B cell (primary cell): ENCODE measurements around the gene LRRN3. TPM values are rescaled to one million over a fixed set of nuclear protein-coding genes. Genes with fewer than 3 reads are reported as not detected.

ENCODE experiments used
- ATAC-seq: fragments of 200-7000 bp; cut with Tn5 transposase; one replicate; pipeline ENCODE4 v1.10.0; 2021; ENCODE audit warnings: low read depth, mild to moderate bottlenecking, moderate number of reproducible peaks, moderate library complexity
- CTCF ChIA-PET: fragments of 350-600 bp; sonication (Branson Sonifier 250); formaldehyde crosslinking; loops from one replicate; lab custom pipeline; 2021; ENCODE audit warnings: antibody characterized with exemption, inconsistent platforms; lab: Charles Lee
- POLR2A ChIA-PET: fragments of 350-600 bp; sonication (Branson Sonifier 250); formaldehyde crosslinking; loops from one replicate; lab custom pipeline; 2021; ENCODE audit warnings: antibody characterized with exemption; lab: Charles Lee
- DNase-seq: peaks from one replicate; pipeline ENCODE4 v3.0.0; 2013
- H2AFZ ChIP-seq: 2 replicates; pipeline ENCODE4 v1.6.1; 2012; ENCODE audit warnings: mild to moderate bottlenecking, low read depth, low read length; ENCODE audit not compliant: insufficient read depth, poor library complexity, severe bottlenecking
- H3K27ac ChIP-seq, 2 donors: 1 replicate in 1 of 2; 2 replicates in 1 of 2; pipeline ENCODE4 v1.5.1; 2012 to 2013; ENCODE audit warnings: low read length in 2 of 2, mild to moderate bottlenecking in 2 of 2, moderate library complexity in 1 of 2
- H3K27me3 ChIP-seq, 4 experiments: fragments of 200-600 bp in 1 of 4; sonication (generic) in 1 of 4; replicated peaks in 1 of 4; 1 replicate in 2 of 4; 2 replicates in 2 of 4; pipeline versions ENCODE4 v1.6.1 to v1.7.0; 2013 to 2016; ENCODE audit warnings: low read length in 3 of 4, mild to moderate bottlenecking in 2 of 4, mixed read lengths in 1 of 4, moderate library complexity in 1 of 4; ENCODE audit not compliant: insufficient read depth in 4 of 4, control insufficient read depth in 3 of 4; ENCODE audit errors: control extremely low read depth in 1 of 4
- H3K36me3 ChIP-seq, 2 experiments: replicated peaks in 1 of 2; 1 replicate in 1 of 2; 2 replicates in 1 of 2; pipeline versions ENCODE4 v1.6.1 to v1.7.1; 2013; ENCODE audit warnings: low read length in 1 of 2; ENCODE audit not compliant: insufficient read depth in 2 of 2, control insufficient read depth in 1 of 2; ENCODE audit errors: control extremely low read depth in 1 of 2, extremely low read depth in 1 of 2
- H3K4me1 ChIP-seq, 2 donors: fragments of 200-600 bp in 1 of 2; sonication (generic) in 1 of 2; 1 replicate in 1 of 2; 2 replicates in 1 of 2; pipeline versions ENCODE4 v1.5.1 to v1.6.1; 2013 to 2017; ENCODE audit warnings: low read length in 2 of 2; ENCODE audit not compliant: control insufficient read depth in 2 of 2, insufficient read depth in 2 of 2
- H3K4me2 ChIP-seq: replicated peaks from 2 replicates; pipeline ENCODE3; 2012; ENCODE audit warnings: mild to moderate bottlenecking, low read depth, low read length; ENCODE audit not compliant: poor library complexity, severe bottlenecking
- H3K4me3 ChIP-seq, 5 experiments: fragments of 200-600 bp in 1 of 5; sonication (generic) in 1 of 5; 1 replicate in 3 of 5; 2 replicates in 2 of 5; pipeline versions ENCODE4 v1.5.1 to v1.7.0; 2011 to 2016; ENCODE audit warnings: low read length in 4 of 5, mild to moderate bottlenecking in 4 of 5, low read depth in 2 of 5, control low read depth in 1 of 5, moderate library complexity in 1 of 5; ENCODE audit not compliant: insufficient read depth in 1 of 5; ENCODE audit errors: control extremely low read depth in 1 of 5, extremely low read depth in 1 of 5
- H3K79me2 ChIP-seq: fragments of 200-600 bp; sonication (generic); one replicate; pipeline ENCODE4 v1.6.0; 2016; ENCODE audit warnings: low read length; ENCODE audit not compliant: control insufficient read depth, insufficient read depth
- H3K9ac ChIP-seq: fragments of 200-600 bp; sonication (generic); 2 replicates; pipeline ENCODE4 v1.6.1; 2017; ENCODE audit warnings: mild to moderate bottlenecking, low read length, moderate library complexity
- H3K9me3 ChIP-seq, 3 donors: one replicate each; pipeline versions ENCODE4 v1.6.1 to v1.7.1; 2013; ENCODE audit warnings: low read length in 2 of 3; ENCODE audit not compliant: control insufficient read depth in 2 of 3, insufficient read depth in 1 of 3; ENCODE audit errors: control extremely low read depth in 1 of 3
- H4K20me1 ChIP-seq: 2 replicates; pipeline ENCODE4 v1.6.0; 2012; ENCODE audit warnings: mild to moderate bottlenecking, low read length; ENCODE audit not compliant: insufficient read depth, control insufficient read depth, poor library complexity, severe bottlenecking
- H3K27ac Mint-ChIP-seq: one replicate; pipeline ENCODE4 v1.8.0; 2021; ENCODE audit warnings: mixed read lengths
- H3K27me3 Mint-ChIP-seq: one replicate; pipeline ENCODE4 v1.8.0; 2021; ENCODE audit warnings: mixed read lengths
- H3K4me1 Mint-ChIP-seq: one replicate; pipeline ENCODE4 v1.8.0; 2021; ENCODE audit warnings: mixed read lengths
- H3K4me3 Mint-ChIP-seq: one replicate; pipeline ENCODE4 v1.8.0; 2021; ENCODE audit warnings: mixed read lengths
- H3K9me3 Mint-ChIP-seq: one replicate; pipeline ENCODE4 v1.8.0; 2022; ENCODE audit warnings: mixed read lengths; ENCODE audit not compliant: insufficient read depth
- EZH2 ChIP-seq: IDR thresholded peaks from 2 replicates; pipeline ENCODE4 v1.6.1; 2012; ENCODE audit warnings: borderline replicate concordance, low read depth, mild to moderate bottlenecking, moderate library complexity, low read length; ENCODE audit not compliant: insufficient read depth, poor library complexity, severe bottlenecking
- WGBS: methylation state at CpG from one replicate; pipeline ENCODE4 v1.1.5; 2013; ENCODE audit warnings: missing lambda C conversion rate; ENCODE audit not compliant: insufficient coverage; 5-methylcytosine and 5-hydroxymethylcytosine counted together
- intact Hi-C: fragments of 100-400 bp; cut with micrococcal nuclease; formaldehyde crosslinking; loops from one replicate; pipeline ENCODE4 v1.10.0; 2022
- polyA plus RNA-seq: library from polyadenylated mRNA; depleted of rRNA; stranded (reverse); fragments of >200 nt; gene quantifications from 2 replicates; pipeline ENCODE4 v1.2.3, GENCODE V29; 2012
- total RNA-seq, 2 donors: library from RNA; stranded (reverse); fragments of 120-200 nt in 1 of 2; gene quantifications; 1 replicate in 1 of 2; 2 replicates in 1 of 2; pipeline versions ENCODE4 v1.2.3 to v1.2.4, GENCODE V29; 2013 to 2022
- TF ChIP-seq, protein P1 (sequence below): fragments of 200-600 bp; IDR thresholded peaks from one replicate; pipeline ENCODE4 v1.8.0; 2022; ENCODE audit warnings: antibody characterized with exemption, mild to moderate bottlenecking

The LRRN3 gene
- total and polyA plus RNA-seq, 2 donors (not counting 1 experiment from before 2014, with no cell fraction given): 0.03 to 0.20 TPM

DNA sequence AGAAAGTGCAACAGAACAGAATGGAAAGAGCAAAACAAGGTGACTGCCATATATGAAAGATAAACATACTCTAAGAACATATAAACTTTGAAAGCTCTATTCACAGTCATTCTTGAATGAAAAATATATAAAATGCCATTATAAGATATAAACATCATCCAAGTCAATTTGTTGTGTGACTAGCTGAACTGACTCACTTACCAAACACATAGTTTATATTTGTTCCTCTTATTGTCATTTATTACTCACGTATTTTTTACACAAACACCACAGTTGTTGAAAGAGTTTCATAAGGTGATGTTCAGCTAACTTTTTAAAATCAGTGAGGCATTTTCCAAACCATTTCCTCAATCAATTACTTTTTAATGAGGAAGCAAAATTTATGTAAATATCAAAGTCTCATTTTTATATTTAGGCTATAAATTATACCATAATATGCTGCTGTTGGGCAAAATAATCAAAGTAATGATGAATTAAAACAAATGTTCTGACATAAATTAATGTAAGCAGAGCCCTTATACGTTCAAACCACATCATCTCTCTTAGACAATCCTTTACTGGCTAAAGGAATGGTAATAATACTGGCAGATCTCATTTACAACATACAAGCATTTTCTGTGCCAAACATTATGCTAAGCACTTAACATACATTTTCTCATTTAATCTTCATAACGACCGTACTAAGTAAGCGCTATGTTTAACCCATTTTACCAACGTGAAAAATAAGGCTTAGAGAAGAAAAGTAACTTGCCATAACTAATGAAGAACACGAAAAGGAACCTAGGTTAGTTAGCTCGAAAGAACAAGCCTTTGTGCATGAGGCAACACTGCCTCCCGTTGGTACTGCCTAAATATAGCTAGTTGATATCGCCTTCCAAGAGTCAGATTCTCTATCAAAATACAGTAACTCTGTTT is 7.3 kb downstream of the LRRN3 start:
- Histone ChIP-seq H3K4me2 (no peak overlapping the region), H3K27ac (no peak overlapping the region), H3K4me3 (no peak overlapping the region), H3K79me2 (no peaks in the 10 kb centered on the region), H3K36me3 (no peaks in the 10 kb centered on the region), H3K4me1 (peaks cover 0 to 1% of the 10 kb centered on the region in 2 donors), H3K9me3 (no peaks in the 10 kb centered on the region), H3K27me3 (no peaks in the 10 kb centered on the region), H2AFZ (no peak overlapping the region), H4K20me1 (no peaks in the 10 kb centered on the region), H3K9ac (no peak overlapping the region)
- no peaks in the 10 kb centered on the region for H3K9me3 Mint-ChIP-seq
- peak; percentile 63 for ATAC-seq
- POLR2A ChIA-PET: no interaction called here
- H3K27me3 Mint-ChIP-seq: no peaks in the 10 kb centered on the region
- no peak overlapping the region for H3K27ac Mint-ChIP-seq
- TF ChIP-seq, protein P1, sequence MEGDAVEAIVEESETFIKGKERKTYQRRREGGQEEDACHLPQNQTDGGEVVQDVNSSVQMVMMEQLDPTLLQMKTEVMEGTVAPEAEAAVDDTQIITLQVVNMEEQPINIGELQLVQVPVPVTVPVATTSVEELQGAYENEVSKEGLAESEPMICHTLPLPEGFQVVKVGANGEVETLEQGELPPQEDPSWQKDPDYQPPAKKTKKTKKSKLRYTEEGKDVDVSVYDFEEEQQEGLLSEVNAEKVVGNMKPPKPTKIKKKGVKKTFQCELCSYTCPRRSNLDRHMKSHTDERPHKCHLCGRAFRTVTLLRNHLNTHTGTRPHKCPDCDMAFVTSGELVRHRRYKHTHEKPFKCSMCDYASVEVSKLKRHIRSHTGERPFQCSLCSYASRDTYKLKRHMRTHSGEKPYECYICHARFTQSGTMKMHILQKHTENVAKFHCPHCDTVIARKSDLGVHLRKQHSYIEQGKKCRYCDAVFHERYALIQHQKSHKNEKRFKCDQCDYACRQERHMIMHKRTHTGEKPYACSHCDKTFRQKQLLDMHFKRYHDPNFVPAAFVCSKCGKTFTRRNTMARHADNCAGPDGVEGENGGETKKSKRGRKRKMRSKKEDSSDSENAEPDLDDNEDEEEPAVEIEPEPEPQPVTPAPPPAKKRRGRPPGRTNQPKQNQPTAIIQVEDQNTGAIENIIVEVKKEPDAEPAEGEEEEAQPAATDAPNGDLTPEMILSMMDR: peak; percentile 70
- TF ChIP-seq EZH2: no peak
- DNase-seq: peak; percentile 57
- CTCF ChIA-PET: interaction anchor here (0.6 to 2.4 kb wide), 12 partner anchors 11 to 1008 kb away, joined by 3 to 17 read pairs (median 3); no protein-coding TSS in a partner anchor
- WGBS: 13% methylated on average over 3 of the region's 10 CpGs
- peaks cover 9% of the 10 kb centered on the region for H3K4me1 Mint-ChIP-seq
- no peak overlapping the region for H3K4me3 Mint-ChIP-seq
- intact Hi-C loops: loop anchor here (5.0 to 10.0 kb wide), 2 partner anchors 639 to 1253 kb away; no protein-coding TSS in a partner anchor

DNA sequence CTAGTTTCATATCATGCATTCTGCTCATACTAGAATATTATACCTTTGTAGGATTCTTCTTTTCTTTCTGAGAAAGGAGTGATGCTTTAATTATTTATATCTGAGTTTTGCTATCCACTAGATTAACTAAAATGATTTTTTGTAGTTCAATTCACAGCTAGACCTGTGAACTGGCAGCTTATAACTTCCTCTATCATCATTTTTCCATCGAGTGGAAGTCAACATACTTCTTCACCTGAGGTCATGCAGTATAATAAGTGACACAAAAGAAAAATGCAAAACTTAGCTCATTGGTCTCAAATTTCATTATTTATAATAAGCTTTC is 8.0 kb downstream of the LRRN3 start:
- Mint-ChIP-seq H3K9me3 (no peaks in the 10 kb centered on the region), H3K4me1 (peaks cover 15% of the 10 kb centered on the region), H3K4me3 (no peak overlapping the region), H3K27ac (no peak overlapping the region), H3K27me3 (no peaks in the 10 kb centered on the region)
- POLR2A ChIA-PET: no interaction called here
- Histone ChIP-seq H3K36me3 (no peaks in the 10 kb centered on the region), H3K4me3 (no peak overlapping the region), H3K79me2 (no peaks in the 10 kb centered on the region), H3K4me2 (no peak overlapping the region), H2AFZ (no peak overlapping the region), H3K27ac (no peak overlapping the region), H3K27me3 (no peaks in the 10 kb centered on the region), H3K4me1 (peaks cover 3 to 7% of the 10 kb centered on the region in 2 donors), H3K9me3 (no peaks in the 10 kb centered on the region), H3K9ac (no peak overlapping the region), H4K20me1 (no peaks in the 10 kb centered on the region)
- CTCF ChIA-PET: interaction anchor here (0.6 to 2.4 kb wide), 11 partner anchors 12 to 1009 kb away, joined by 3 to 17 read pairs (median 3); no protein-coding TSS in a partner anchor
- WGBS: no CpG with 5 or more reads among the region's 1 CpG
- no peak for DNase-seq
- ATAC-seq: no peak
- TF ChIP-seq EZH2: no peak
- TF ChIP-seq, protein P1: no peak
- intact Hi-C loops: loop anchor here (5.0 to 10.0 kb wide), 2 partner anchors 638 to 1254 kb away; no protein-coding TSS in a partner anchor
